H1 (cell line): Measurements from ENCODE around the gene TSPAN9.

ENCODE experiments used
- EZH2 ChIP-seq: fragments of 200-600 bp; sonication (generic); IDR thresholded peaks from 2 replicates; pipeline ENCODE4 v1.7.1; 2012; ENCODE audit warnings: low read depth, mild to moderate bottlenecking, moderate library complexity, low read length, inconsistent platforms; ENCODE audit not compliant: severe bottlenecking
- FOSL1 ChIP-seq: IDR thresholded peaks from 2 replicates; pipeline ENCODE4 v1.6.1; 2011; ENCODE audit warnings: mild to moderate bottlenecking, low read depth, low read length, moderate library complexity; ENCODE audit not compliant: insufficient read depth
- GABPA ChIP-seq: IDR thresholded peaks from 2 replicates; pipeline ENCODE4 v1.6.1; 2011; ENCODE audit warnings: mild to moderate bottlenecking, low read length, moderate library complexity, borderline replicate concordance; ENCODE audit not compliant: insufficient read depth
- MAFK ChIP-seq: IDR thresholded peaks from 2 replicates; pipeline ENCODE4 v1.6.1; 2012; ENCODE audit warnings: low read depth, mild to moderate bottlenecking, improper control_type of control experiment, low read length
- POLR2A ChIP-seq, 2 experiments: IDR thresholded peaks; 1 replicate in 1 of 2; 2 replicates in 1 of 2; pipeline ENCODE4 v1.6.1; 2011; ENCODE audit warnings: low read depth in 2 of 2, low read length in 2 of 2, mild to moderate bottlenecking in 2 of 2; ENCODE audit errors: control extremely low read depth in 1 of 2
- POLR2AphosphoS5 ChIP-seq: IDR thresholded peaks from 2 replicates; pipeline ENCODE4 v1.6.1; 2011; ENCODE audit warnings: low read depth, low read length
- RAD21 ChIP-seq, 2 experiments: IDR thresholded peaks in 1 of 2; conservative IDR thresholded peaks in 1 of 2; 2 replicates each; pipeline ENCODE4 v1.6.1; 2011; ENCODE audit warnings: low read depth in 2 of 2, low read length in 2 of 2, improper control_type of control experiment in 1 of 2, inconsistent platforms in 1 of 2, mild to moderate bottlenecking in 1 of 2, moderate library complexity in 1 of 2
- SIX5 ChIP-seq: IDR thresholded peaks from 2 replicates; pipeline ENCODE4 v1.6.1; 2011; ENCODE audit warnings: mild to moderate bottlenecking, low read depth, low read length
- TAF1 ChIP-seq: IDR thresholded peaks from 2 replicates; pipeline ENCODE4 v1.6.1; 2011; ENCODE audit warnings: mild to moderate bottlenecking, low read depth, low read length
- TF ChIP-seq, protein P1 (sequence below), 3 experiments: IDR thresholded peaks; 1 replicate in 2 of 3; 2 replicates in 1 of 3; pipeline versions ENCODE4 v1.5.1 to v1.6.1; 2011; ENCODE audit warnings: low read length in 3 of 3, mild to moderate bottlenecking in 3 of 3, inconsistent platforms in 2 of 3, low read depth in 1 of 3, moderate library complexity in 1 of 3; ENCODE audit not compliant: insufficient read depth in 1 of 3; ENCODE audit errors: control extremely low read depth in 1 of 3

- TF ChIP-seq MAFK (no peak), SIX5 (no peak), POLR2A (IDR thresholded peaks at IDR 0.05; ENCODE audit: control extremely low read depth in 1 of 2, low read depth in 2 of 2, low read length in 2 of 2) (no peak), EZH2 (no peak), POLR2AphosphoS5 (no peak), FOSL1 (no peak), RAD21 (IDR thresholded peaks at IDR 0.05 in 1 of 2, conservative IDR thresholded peaks at IDR 0.05 in 1 of 2; ENCODE audit: low read depth in 2 of 2, low read length in 2 of 2) (no peak), TAF1 (no peak), GABPA (no peak)
- TF ChIP-seq, protein P1, sequence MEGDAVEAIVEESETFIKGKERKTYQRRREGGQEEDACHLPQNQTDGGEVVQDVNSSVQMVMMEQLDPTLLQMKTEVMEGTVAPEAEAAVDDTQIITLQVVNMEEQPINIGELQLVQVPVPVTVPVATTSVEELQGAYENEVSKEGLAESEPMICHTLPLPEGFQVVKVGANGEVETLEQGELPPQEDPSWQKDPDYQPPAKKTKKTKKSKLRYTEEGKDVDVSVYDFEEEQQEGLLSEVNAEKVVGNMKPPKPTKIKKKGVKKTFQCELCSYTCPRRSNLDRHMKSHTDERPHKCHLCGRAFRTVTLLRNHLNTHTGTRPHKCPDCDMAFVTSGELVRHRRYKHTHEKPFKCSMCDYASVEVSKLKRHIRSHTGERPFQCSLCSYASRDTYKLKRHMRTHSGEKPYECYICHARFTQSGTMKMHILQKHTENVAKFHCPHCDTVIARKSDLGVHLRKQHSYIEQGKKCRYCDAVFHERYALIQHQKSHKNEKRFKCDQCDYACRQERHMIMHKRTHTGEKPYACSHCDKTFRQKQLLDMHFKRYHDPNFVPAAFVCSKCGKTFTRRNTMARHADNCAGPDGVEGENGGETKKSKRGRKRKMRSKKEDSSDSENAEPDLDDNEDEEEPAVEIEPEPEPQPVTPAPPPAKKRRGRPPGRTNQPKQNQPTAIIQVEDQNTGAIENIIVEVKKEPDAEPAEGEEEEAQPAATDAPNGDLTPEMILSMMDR (IDR thresholded peaks at IDR 0.05; ENCODE audit: control extremely low read depth in 1 of 3, insufficient read depth in 1 of 3, low read depth in 1 of 3, low read length in 3 of 3) = no peak
Observed at GRCh38 chr12:3193755-3194154, 116.6 kb downstream of the TSPAN9 start.
